A549 (cell line): Measurements from ENCODE around the gene FOXJ3.

Experiments
- CHD4 ChIP-seq: fragments of 200-600 bp; sonication (generic); IDR thresholded peaks from 2 replicates; pipeline ENCODE4 v1.6.1; 2016; ENCODE audit warnings: antibody characterized with exemption, mild to moderate bottlenecking, borderline replicate concordance
- ESRRA ChIP-seq: fragments of 150-350 bp; IDR thresholded peaks from 2 replicates; pipeline ENCODE4 v1.6.1; 2014; ENCODE audit warnings: mild to moderate bottlenecking, low read length, borderline replicate concordance
- KDM1A ChIP-seq: fragments of 200-600 bp; sonication (generic); IDR thresholded peaks from 2 replicates; pipeline ENCODE4 v1.6.1; 2016; ENCODE audit warnings: low read depth, mild to moderate bottlenecking
- MAFK ChIP-seq: fragments of 450-650 bp; IDR thresholded peaks from 2 replicates; pipeline ENCODE4 v1.6.1; 2014; ENCODE audit not compliant: partially characterized antibody
- MAX ChIP-seq: IDR thresholded peaks from 2 replicates; pipeline ENCODE4 v1.6.1; 2012
- RNF2 ChIP-seq: fragments of 200-600 bp; sonication (generic); IDR thresholded peaks from 2 replicates; pipeline ENCODE4 v1.6.1; 2016; ENCODE audit warnings: low read depth, mild to moderate bottlenecking, antibody characterized with exemption, moderate library complexity, borderline replicate concordance
- TF ChIP-seq, protein P1 (sequence below): fragments of >200 bp; sonication (Bioruptor Twin); formaldehyde crosslinking; IDR thresholded peaks from 3 replicates; pipeline ENCODE4 v1.5.1; 2016
- TF ChIP-seq, protein P2 (sequence below): IDR thresholded peaks from 2 replicates; pipeline ENCODE4 v1.6.1; 2012; ENCODE audit warnings: low read depth, borderline replicate concordance

DNA sequence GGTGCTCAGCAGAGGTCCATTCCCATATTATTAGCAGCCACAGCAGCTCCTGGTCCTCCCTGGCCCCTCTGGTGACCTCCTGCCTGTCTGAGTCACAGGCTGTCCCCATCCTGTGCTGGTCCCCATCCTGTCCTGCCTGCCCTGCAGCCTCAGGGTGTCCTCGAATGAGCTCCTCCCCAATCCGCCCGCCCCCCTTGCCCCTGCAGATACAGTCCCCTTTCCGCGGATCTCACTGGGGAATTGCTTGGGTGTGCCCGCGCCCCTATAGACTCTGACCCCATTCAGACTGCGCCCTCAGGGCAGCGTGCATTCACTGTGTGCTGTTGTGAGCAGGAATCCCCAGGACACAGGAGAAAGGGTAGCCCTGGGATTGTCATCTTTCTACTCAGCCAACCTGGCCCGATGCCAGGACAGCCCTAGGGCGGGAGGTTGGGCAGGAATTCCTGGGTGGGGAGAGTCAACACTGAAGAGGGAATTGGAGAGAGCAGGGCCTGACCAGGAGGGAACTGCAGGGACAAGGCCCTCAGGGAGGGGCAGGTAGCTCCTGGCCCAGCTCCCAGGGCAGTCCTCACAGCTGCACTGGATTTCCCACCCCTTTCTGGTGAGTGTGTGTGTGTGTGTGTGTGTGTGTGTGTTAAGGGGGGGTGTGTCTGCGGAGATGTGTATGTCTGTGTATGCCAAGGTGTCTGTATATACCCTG lies 169.4 kb downstream of the FOXJ3 start:
- TF ChIP-seq, protein P1, sequence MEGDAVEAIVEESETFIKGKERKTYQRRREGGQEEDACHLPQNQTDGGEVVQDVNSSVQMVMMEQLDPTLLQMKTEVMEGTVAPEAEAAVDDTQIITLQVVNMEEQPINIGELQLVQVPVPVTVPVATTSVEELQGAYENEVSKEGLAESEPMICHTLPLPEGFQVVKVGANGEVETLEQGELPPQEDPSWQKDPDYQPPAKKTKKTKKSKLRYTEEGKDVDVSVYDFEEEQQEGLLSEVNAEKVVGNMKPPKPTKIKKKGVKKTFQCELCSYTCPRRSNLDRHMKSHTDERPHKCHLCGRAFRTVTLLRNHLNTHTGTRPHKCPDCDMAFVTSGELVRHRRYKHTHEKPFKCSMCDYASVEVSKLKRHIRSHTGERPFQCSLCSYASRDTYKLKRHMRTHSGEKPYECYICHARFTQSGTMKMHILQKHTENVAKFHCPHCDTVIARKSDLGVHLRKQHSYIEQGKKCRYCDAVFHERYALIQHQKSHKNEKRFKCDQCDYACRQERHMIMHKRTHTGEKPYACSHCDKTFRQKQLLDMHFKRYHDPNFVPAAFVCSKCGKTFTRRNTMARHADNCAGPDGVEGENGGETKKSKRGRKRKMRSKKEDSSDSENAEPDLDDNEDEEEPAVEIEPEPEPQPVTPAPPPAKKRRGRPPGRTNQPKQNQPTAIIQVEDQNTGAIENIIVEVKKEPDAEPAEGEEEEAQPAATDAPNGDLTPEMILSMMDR = no peak
- TF ChIP-seq RNF2 (no peak), MAFK (no peak), MAX (no peak), ESRRA (no peak), CHD4 (no peak), KDM1A (no peak)
- TF ChIP-seq, protein P2, sequence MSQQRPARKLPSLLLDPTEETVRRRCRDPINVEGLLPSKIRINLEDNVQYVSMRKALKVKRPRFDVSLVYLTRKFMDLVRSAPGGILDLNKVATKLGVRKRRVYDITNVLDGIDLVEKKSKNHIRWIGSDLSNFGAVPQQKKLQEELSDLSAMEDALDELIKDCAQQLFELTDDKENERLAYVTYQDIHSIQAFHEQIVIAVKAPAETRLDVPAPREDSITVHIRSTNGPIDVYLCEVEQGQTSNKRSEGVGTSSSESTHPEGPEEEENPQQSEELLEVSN = no peak
